SH-SY5Y (cell line): ENCODE measurements around the gene ZBED2.

Experiments used
- GATA2 ChIP-seq: IDR thresholded peaks from 2 replicates; pipeline ENCODE4 v1.6.1; 2011; ENCODE audit warnings: mild to moderate bottlenecking, low read depth, low read length
- GATA3 ChIP-seq: IDR thresholded peaks from 2 replicates; pipeline ENCODE4 v1.6.1; 2011; ENCODE audit warnings: low read depth, mild to moderate bottlenecking, low read length, moderate library complexity

DNA sequence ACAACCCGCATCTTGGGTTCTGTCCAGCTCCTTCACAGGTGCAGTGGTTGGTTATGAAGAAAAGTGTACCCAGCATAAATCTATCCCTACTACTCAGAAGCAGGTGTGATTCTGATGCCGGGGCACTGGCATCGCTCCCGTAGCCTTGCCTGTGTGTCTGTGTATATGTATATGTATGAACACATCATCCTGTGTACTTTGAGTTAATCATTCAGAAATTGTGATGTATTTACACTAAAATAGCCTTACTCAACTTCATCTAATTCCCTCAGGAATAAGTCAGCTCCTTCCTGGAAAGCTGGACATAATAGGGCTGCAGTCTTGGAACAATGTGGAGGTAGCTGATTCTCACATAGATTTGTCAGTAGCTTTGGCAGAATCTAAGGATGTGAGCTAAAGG is 6.7 kb upstream of the ZBED2 start:
- TF ChIP-seq GATA3 (no peak), GATA2 (no peak)
